Esophagus muscularis mucosa (tissue), 3 donors: ENCODE data around the gene DPH7.

ENCODE experiments used
- POLR2AphosphoS5 ChIP-seq, 2 donors: sonication (generic); formaldehyde crosslinking; IDR thresholded peaks; one replicate each; pipeline ENCODE4 v1.6.1; 2017; ENCODE audit warnings: antibody characterized with exemption in 2 of 2
- TF ChIP-seq, protein P1 (sequence below), 3 experiments: fragments of 200-600 bp in 2 of 3; fragments of 450-650 bp in 1 of 3; sonication (generic) in 2 of 3; IDR thresholded peaks; one replicate each; pipeline ENCODE4 v1.5.1; 2017 to 2019; ENCODE audit warnings: antibody characterized with exemption in 3 of 3, mild to moderate bottlenecking in 2 of 3, moderate library complexity in 1 of 3

GRCh38 chr9:137579259-137579604, 507 bp upstream of the DPH7 start:
- TF ChIP-seq, protein P1, sequence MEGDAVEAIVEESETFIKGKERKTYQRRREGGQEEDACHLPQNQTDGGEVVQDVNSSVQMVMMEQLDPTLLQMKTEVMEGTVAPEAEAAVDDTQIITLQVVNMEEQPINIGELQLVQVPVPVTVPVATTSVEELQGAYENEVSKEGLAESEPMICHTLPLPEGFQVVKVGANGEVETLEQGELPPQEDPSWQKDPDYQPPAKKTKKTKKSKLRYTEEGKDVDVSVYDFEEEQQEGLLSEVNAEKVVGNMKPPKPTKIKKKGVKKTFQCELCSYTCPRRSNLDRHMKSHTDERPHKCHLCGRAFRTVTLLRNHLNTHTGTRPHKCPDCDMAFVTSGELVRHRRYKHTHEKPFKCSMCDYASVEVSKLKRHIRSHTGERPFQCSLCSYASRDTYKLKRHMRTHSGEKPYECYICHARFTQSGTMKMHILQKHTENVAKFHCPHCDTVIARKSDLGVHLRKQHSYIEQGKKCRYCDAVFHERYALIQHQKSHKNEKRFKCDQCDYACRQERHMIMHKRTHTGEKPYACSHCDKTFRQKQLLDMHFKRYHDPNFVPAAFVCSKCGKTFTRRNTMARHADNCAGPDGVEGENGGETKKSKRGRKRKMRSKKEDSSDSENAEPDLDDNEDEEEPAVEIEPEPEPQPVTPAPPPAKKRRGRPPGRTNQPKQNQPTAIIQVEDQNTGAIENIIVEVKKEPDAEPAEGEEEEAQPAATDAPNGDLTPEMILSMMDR (IDR thresholded peaks at IDR 0.05) = no peak
- TF ChIP-seq POLR2AphosphoS5 (IDR thresholded peaks at IDR 0.05) = no peak
